Esophagus squamous epithelium (tissue), 5 donors: Measurements from ENCODE around the gene KLHL35. TPM values are rescaled to one million over a fixed set of nuclear protein-coding genes. Genes with fewer than 3 reads are reported as not detected.

ENCODE experiments used
- DNase-seq: peaks from one replicate; lab custom pipeline; 2025; lab: John Stamatoyannopoulos, UW
- H3K27ac ChIP-seq, 4 donors: fragments of 200-600 bp; sonication (generic); one replicate each; pipeline ENCODE4 v1.5.1; 2016 to 2019; ENCODE audit warnings: mild to moderate bottlenecking in 1 of 4
- H3K27me3 ChIP-seq, 4 donors: fragments of 200-600 bp; sonication (generic); 1 replicate in 3 of 4; 2 replicates in 1 of 4; pipeline versions ENCODE4 v1.5.1 to v1.6.0; 2017 to 2021; ENCODE audit warnings: antibody characterized with exemption in 1 of 4
- H3K36me3 ChIP-seq, 3 donors: fragments of 200-600 bp; sonication (generic); one replicate each; pipeline ENCODE4 v1.5.1; 2016 to 2019
- H3K4me1 ChIP-seq, 3 donors: fragments of 200-600 bp; sonication (generic); one replicate each; pipeline ENCODE4 v1.5.1; 2017 to 2019
- H3K4me3 ChIP-seq, 4 donors: fragments of 200-600 bp; sonication (generic); 1 replicate in 3 of 4; 2 replicates in 1 of 4; pipeline ENCODE4 v1.5.1; 2016 to 2019; ENCODE audit warnings: mild to moderate bottlenecking in 2 of 4, moderate library complexity in 1 of 4
- H3K9me3 ChIP-seq, 3 donors: fragments of 200-600 bp; sonication (generic); one replicate each; pipeline ENCODE4 v1.5.1; 2016 to 2019
- CTCF ChIP-seq, 6 experiments: fragments of 450-650 bp in 4 of 6; fragments of 200-600 bp in 2 of 6; sonication (generic) in 2 of 6; IDR thresholded peaks; one replicate each; pipeline ENCODE4 v1.5.1; 2016 to 2019; ENCODE audit warnings: antibody characterized with exemption in 6 of 6, mild to moderate bottlenecking in 4 of 6, moderate library complexity in 4 of 6
- POLR2A ChIP-seq, 4 donors: fragments of 450-650 bp; IDR thresholded peaks; one replicate each; pipeline ENCODE4 v1.6.1; 2017; ENCODE audit warnings: antibody characterized with exemption in 4 of 4, mild to moderate bottlenecking in 4 of 4, moderate library complexity in 3 of 4
- WGBS, 2 donors: methylation state at CpG; one replicate each; pipeline ENCODE4 v1.1.5; 2018; 5-methylcytosine and 5-hydroxymethylcytosine counted together
- intact Hi-C: fragments of 100-400 bp; cut with DNase I; formaldehyde crosslinking; loops from one replicate; pipeline ENCODE4 v1.15.0; 2022
- total RNA-seq, 4 donors: library from RNA; depleted of rRNA; stranded (reverse); fragments of >200 nt; gene quantifications; one replicate each; pipeline ENCODE4 v1.1.0, GENCODE V29; 2016
- donor health status: DM: yes; HTN: yes; CAD: no.

KLHL35 gene
- total RNA-seq, 4 donors from 2014 or later = 0.62 to 0.95 (median 0.91) TPM; not detected in 1

DNA sequence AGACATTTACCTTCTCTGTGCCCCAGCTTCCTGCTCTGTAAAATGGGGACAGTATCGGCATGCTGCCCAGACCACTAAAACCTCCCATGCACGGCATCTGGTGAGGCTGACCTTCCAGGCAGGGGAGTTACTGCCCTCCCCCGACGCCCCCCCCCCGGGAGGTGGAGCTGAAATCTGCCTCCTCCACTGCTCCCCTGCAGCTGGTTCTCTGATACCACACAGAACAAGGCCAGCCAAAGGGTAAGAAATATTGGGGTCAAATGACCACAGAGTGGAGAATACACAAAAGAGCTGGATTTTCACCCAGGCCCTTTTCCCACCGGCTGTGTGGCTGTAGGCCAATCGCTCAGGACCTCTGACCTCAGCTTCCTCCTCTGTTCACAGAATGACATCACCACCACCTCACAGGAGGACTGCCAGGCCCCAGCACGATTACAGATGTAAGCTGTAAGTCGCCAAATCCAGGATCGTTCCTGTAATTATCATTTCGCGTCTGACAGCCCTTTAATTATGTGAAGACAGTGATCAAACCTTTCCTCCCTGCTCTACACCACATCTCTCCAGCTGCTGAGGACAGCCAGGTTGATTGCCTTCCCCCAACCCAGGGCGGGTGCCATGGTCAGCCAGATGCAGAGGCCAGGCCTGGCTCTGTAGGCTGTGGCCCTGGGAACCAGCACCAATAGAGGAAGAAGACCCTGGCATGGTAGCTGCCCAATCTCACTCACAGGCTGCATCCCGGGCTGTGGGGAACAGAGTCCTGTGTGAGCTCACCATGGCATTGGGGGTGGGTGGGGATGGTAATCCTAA lies 35.7 kb upstream of the KLHL35 start:
- Histone ChIP-seq H3K27ac (peak overlapping the region in 1 of 4 donors; percentile 49), H3K4me3 (no peak overlapping the region), H3K9me3 (no peaks in the 10 kb centered on the region), H3K36me3 (no peaks in the 10 kb centered on the region), H3K27me3 (no peaks in the 10 kb centered on the region), H3K4me1 (peaks cover 0 to 24% (median 10%) of the 10 kb centered on the region in 3 donors)
- WGBS, 2 donors = 60 to 68% methylated on average over 7 to 10 of the region's 14 CpGs
- no peak for DNase-seq
- intact Hi-C loops = no loop called here
- TF ChIP-seq CTCF (IDR thresholded peaks at IDR 0.05) (no peak), POLR2A (IDR thresholded peaks at IDR 0.05) (no peak)

DNA sequence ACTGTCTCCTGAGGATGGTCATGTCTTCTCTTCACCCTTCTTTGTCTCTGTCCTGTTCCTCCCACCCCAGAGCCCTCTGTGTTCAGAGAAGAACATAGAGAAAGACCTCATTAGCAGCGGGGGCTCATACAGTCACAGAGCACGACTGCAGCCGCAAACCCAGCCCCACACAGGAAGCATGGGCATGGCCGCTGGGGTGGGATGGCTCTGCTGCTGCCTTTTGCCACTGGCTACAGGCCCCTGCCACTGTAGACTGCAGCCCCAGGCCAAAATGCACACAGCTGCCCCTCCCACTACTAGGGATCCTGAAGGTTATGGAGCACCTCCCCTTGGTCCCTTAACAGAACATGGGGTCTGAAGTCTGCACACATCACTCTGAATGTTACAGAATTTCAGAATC lies 34.9 kb upstream of the KLHL35 start:
- no peak overlapping the region for H3K4me3 ChIP-seq
- no peaks in the 10 kb centered on the region for H3K27me3 ChIP-seq
- WGBS, 2 donors = 40 to 100% methylated on average over 1 to 4 of the region's 4 CpGs
- no peaks in the 10 kb centered on the region for H3K36me3 ChIP-seq
- no peaks in the 10 kb centered on the region for H3K9me3 ChIP-seq
- no peak for DNase-seq
- TF ChIP-seq CTCF (IDR thresholded peaks at IDR 0.05) (no peak), POLR2A (IDR thresholded peaks at IDR 0.05) (no peak)
- intact Hi-C loops = no loop called here
- H3K4me1 ChIP-seq = peaks cover 0 to 24% (median 10%) of the 10 kb centered on the region in 3 donors
- H3K27ac ChIP-seq = no peak overlapping the region

DNA sequence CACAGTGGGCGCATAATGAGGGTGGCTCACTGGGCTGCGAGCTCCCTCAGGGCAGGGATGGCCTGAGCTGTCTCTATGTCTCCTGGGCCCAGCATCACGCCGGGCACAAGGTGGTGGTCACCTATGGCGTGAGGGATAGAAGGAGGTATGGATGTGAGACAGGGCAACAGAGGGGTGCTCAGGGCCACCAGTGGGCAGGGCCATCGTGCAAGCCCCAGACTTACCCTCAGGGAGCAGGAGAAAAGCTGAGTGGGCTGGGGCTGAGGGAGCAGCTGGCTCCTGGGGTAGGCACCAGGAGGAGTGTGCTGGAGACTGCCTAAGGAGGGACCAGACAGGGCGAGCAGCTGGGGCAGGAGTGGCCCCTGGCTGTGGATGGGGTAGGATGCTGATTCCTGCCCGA lies 34.3 kb upstream of the KLHL35 start:
- Histone ChIP-seq H3K4me1 (peaks cover 0 to 24% (median 10%) of the 10 kb centered on the region in 3 donors), H3K36me3 (no peaks in the 10 kb centered on the region), H3K27ac (no peak overlapping the region), H3K9me3 (no peaks in the 10 kb centered on the region), H3K4me3 (no peak overlapping the region), H3K27me3 (no peaks in the 10 kb centered on the region)
- 82 to 85% methylated on average over 6 to 7 of the region's 8 CpGs for WGBS, 2 donors
- no peak for TF ChIP-seq CTCF (IDR thresholded peaks at IDR 0.05)
- no peak for TF ChIP-seq POLR2A (IDR thresholded peaks at IDR 0.05)
- intact Hi-C loops = no loop called here
- no peak for DNase-seq

DNA sequence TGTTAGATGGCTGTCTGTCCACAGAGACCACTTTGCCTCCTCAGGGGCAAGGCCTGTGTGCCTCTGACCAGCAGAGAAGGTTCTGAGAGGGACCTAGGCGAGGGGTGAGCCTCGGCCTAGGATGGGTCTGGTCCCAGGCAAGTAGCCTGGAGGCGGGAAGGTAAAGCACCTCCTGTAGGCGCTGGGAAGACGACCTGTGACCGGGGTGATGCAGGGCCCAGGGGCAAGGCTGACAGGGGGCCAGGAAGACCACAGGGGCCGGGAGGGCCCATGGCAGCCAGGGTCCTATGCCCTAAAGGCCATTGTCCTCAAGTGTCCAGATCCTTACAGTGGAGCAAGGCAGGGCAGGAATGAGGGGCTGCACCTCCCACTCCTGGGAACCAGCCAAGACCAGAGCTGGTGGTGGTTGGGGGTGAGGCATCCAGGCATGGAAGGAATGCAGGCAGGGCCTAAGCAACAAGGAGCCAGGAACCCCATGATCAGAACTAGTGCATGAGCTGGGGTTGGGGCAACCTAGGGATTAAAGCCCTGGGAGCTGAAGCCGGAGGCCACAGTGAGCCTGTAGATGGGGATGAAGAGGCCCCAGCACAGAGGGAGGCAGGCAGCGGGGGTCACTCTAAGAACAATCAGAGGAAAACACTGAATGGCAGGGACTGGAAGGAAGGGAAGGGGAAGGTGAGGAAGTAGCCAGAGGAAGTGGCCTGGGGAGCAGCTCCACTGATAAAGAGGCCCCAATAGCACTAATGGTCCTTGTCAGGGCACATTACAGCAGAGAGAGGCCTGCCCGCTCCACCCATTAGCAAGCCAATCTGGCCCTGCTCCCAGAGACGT lies 32.9 kb upstream of the KLHL35 start:
- Histone ChIP-seq H3K4me3 (no peak overlapping the region), H3K36me3 (no peaks in the 10 kb centered on the region), H3K27ac (no peak overlapping the region), H3K9me3 (no peaks in the 10 kb centered on the region), H3K27me3 (no peaks in the 10 kb centered on the region), H3K4me1 (peaks cover 0 to 24% (median 10%) of the 10 kb centered on the region in 3 donors)
- intact Hi-C loops = no loop called here
- no peak for DNase-seq
- WGBS, 2 donors = 72 to 77% methylated on average over 8 to 9 of the region's 11 CpGs
- TF ChIP-seq CTCF (IDR thresholded peaks at IDR 0.05) (no peak), POLR2A (IDR thresholded peaks at IDR 0.05) (no peak)
